Stimulated activated CD8-positive, alpha-beta memory T cell treated with anti-CD3 and anti-CD28 coated beads, Interleukin-4, amount 100 ng/mL, for 4 hours (primary cell): ENCODE measurements around the gene ACP5.
"Not testable (repeated sequence)": the region's sequence is repeated elsewhere in the genome, so short reads cannot be mapped to it uniquely, and the experiment has no call there.

Experiments
- DNase-seq, 2 donors: peaks; one replicate each; pipeline ENCODE4 v3.0.0-alpha.2; 2020; ENCODE audit warnings: low read depth in 2 of 2, low spot score in 1 of 2

The ACP5 gene

GRCh38 chr19:11577451-11578257 is at the start of gene ACP5:
TSS of gene ACP5 (minus strand) at chr19:11577645. CDS start at chr19:11577317, 328 bp downstream.
- no peak for DNase-seq

GRCh38 chr19:11626252-11626651 is 48.8 kb upstream of the ACP5 start:
- no peak for DNase-seq

GRCh38 chr19:11624069-11624463 is 46.6 kb upstream of the ACP5 start:
- no peak for DNase-seq

GRCh38 chr19:11622401-11622800 is 45.0 kb upstream of the ACP5 start:
- not testable (repeated sequence) for DNase-seq

- no peak for DNase-seq
Observed at GRCh38 chr19:11620553-11620952, 43.1 kb upstream of the ACP5 start.

GRCh38 chr19:11617180-11618062 is 40.0 kb upstream of the ACP5 start:
- DNase-seq: no peak

- DNase-seq: no peak
Observed at GRCh38 chr19:11612816-11613511, 35.5 kb upstream of the ACP5 start.

DNA sequence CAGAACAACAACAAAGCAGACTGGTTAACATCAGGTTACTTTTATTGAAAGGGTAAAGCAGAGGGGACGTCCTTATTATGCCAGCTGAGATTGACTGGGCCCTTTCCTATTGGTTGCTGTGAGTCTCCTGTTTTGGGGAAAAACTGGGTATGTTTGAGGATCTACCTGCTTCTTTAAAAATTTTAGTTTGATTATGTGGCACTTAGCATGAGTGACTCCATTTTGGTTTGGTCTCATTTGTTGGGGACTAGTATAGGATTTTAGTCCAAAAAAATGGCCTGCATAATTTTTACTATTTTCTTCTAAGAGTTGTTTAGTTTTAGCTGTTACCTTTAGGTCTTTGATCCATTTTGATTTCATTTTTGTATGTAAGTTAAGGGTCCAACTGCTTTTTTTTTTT is 34.3 kb upstream of the ACP5 start:
- no peak for DNase-seq

DNA sequence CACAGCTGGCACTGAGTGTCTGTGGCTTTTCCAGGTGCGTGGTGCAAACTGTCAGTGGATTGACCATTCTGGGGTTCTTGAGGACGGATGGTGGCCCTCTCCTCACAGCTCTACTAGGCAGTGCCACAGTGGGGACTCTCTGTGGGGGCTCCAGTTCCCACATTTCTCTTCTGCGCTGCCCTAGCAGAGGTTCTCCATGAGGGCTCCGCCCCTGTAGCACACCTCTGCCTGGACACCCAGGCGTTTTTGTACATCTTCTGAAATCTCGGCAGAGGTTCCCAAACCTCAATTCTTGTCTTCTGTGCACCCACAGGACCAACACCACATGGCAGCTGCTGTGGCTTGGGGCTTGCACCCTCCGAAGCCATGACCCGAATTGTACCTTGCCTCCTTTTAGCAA is 29.0 kb upstream of the ACP5 start:
- no peak for DNase-seq

DNA sequence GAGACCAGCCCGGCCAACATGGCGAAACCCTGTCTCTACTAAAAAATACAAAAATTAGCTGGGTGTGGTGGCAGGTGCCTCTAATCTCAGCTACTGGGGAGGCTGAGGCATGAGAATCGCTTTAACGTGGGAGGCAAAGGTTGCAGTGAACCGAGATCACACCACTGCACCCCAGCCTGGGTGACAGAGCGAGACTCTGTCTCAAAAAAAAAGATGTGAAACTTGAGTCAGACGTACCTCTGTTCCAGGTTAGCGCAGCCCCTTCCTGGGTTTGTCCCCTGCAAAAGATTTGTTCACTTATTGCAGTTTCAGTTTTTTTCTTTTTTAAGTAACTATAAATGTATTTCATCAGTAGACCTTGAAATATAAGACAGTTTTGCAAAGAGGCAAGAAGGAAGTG is 22.3 kb upstream of the ACP5 start:
- not testable (repeated sequence) for DNase-seq

DNA sequence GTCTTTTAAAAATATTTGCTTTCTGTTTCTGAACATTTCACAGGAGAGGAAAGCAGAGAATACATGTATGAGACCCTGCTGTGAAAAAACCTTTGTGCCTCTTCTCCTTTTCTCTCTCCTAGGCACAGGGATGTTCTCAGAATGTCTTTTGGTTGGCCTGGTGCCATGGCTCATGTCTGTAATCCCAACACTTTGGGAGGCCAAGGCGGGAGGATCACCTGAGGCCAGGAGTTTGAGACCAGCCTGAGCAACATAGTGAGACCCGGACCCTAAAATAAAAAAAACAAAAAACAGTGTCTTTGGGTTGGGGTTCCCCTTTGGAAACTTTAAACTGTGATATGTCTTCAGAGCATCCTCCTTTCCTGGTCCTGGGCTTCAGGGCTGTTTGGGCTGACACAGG is 21.3 kb upstream of the ACP5 start:
- no peak for DNase-seq

DNA sequence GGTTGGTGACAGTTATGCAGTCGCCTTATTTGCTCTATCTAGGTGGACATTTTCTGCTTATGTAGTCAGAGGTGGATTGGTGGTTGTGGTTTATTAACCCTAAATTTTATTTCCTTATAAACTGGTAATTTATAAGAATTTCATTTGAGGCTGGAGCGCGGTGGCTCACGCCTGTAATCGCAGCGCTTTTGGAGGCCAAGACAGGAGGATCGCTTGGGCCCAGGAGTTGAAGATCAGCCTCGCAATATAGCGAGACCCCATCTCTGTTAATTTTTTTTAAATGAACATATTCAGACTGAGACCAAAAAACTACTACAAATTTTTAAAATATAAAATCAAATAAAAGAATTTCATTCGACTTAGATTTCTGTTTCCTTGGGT is 20.6 kb upstream of the ACP5 start:
- no peak for DNase-seq

GRCh38 chr19:11597202-11598102 is 20.0 kb upstream of the ACP5 start, which contains the start of gene ZNF627:
TSS of gene ZNF627 (plus strand) at chr19:11597483. CDS start at chr19:11597628, 145 bp downstream.
- DNase-seq: peak; percentile 93 to 95

DNA sequence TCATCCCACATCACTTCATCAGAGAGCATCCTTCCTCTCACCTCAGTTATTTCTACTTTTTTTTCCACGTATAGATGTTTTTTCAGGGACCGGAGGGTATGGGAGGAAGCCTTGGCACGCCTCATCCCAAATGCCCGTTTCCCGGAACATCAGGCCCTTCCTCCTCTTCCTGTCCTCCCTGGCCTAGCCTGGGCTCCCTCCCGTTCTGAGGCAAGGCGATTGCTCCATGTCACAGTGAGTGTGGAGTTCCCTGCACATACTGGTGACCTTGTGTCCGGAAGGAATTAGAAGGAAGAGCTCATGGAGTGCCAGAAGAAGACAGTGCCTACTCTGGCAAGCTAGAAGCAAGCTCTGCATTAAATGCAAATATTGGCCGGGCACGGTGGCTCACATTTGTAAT is 18.7 kb upstream of the ACP5 start:
- DNase-seq: no peak

GRCh38 chr19:11594084-11594483 is 16.6 kb upstream of the ACP5 start:
- DNase-seq: no peak

GRCh38 chr19:11587975-11588631 is 10.7 kb upstream of the ACP5 start:
- DNase-seq: no peak

- peak; percentile 42 to 58 for DNase-seq
Observed at GRCh38 chr19:11587302-11587974, 10.0 kb upstream of the ACP5 start.

- DNase-seq: no peak
Observed at GRCh38 chr19:11586331-11586730, 8.9 kb upstream of the ACP5 start.

DNA sequence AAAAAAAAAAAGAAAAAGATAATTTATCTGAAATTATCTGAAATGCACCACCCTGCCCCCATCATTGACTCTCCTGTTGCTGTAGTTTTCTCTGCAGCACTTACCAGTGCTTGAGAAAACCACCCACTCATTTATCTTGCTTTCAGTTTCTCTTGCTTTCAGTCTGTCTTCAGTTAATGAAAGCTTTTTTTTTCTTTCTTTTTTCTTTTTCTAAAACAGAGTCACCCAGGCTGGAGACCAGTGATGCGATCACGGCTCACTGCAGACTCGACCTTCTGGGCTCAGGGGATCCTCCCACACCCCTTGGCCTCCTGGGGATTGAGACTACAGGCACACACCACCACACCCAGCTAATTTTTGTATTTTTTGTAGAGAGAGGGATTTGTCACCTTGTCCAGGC is 4.3 kb upstream of the ACP5 start:
- DNase-seq: no peak
